RPMI8226 (cell line): ENCODE measurements around the gene PGBD2.

ENCODE experiments used
- DNase-seq: peaks from one replicate; pipeline ENCODE4 v3.0.0-alpha.2; 2015

Gene PGBD2

DNA sequence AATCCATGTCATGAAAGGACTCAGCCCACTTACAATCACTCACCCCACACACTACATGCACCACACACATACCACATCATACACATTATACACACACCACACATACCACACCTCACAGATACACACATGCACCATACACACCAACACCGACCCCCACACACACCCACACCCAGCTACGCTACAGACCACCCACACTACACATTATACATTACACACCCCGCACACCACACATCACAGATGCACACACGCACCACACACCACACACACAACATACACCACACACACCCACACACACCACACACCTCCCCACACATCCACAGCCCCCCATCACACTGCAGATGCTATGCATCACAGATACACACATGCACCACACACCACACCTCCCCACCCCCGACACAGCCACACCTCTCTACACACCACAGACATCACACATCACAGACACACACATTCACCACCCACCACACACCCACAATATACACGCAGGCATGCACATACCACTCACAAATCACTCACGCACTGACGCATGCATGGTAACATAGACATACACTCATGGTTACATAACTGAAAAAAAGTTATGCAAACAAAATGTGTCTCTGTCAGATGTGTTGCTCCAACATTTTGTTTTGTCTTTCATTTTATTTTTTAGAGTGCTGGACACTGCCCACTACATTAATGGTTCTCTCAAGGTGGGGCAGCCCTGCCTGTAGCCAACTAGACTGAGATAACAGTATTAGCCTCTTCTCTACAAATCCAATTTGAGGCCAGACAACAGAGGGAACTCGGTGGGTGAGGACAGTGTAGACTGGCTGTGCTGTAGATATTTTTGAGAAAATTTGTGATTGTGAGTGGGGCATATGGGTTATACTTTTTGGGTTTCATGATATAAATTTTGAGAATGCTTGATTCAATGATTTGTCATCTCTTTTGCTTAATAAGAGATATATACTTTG lies 15.2 kb upstream of the PGBD2 start:
- DNase-seq = no peak

DNA sequence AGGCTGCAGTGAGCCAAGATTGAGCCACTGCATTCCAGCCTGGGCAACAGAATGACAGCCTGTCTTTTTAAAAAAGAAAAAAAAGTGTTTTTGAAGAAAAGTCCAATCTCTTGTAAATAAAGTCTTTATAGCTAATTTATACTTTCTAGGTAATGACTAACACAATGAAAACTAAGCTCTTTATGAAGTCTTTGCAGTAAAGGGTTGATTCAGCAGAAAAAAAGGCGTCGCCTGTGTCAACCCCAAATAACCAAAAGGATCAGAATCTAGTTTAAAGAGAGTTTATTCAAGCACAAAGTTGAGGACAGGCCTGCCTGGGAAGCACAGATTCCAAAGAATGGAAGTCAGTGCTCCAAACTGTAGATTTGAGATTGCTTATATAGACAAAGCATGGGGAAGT lies 14.3 kb upstream of the PGBD2 start:
- no peak for DNase-seq

DNA sequence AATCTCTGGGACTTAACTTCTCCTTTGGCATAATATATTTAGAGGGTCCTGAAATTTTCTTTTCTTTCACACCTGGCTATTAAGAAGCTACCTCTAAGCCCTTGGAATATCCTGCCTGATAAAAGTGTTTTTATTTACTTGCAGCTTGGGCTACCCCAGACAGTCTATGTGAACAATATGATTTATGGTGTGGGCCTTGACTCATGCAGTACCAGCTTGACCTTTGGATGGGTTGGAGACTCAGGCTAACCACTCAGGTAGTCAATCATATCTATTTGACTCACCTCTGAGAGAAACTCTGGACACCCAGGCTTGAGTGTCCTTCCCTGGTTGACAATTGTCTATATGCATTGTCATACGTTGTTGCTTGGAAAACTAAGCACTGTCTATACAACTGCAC lies 13.4 kb upstream of the PGBD2 start:
- no peak for DNase-seq

DNA sequence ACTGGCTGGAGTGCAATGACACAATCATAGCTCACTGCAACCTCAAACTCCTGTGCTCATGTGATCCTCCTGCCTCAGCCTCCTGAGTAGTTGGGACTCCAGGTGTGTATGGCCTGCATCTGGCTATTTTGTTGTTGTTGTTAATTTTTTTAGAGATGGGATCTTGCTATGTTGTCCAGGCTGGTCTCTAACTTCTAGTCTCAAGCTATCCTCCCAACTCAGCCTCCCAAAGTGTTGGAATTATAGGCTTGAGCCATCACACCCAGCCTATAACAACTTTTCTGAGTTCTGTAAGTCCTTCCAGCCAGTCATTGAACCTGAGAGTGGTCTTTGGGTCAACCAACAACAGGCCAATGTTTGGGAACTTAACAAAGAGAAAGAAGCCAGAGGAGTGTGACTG lies 11.2 kb upstream of the PGBD2 start:
- no peak for DNase-seq

DNA sequence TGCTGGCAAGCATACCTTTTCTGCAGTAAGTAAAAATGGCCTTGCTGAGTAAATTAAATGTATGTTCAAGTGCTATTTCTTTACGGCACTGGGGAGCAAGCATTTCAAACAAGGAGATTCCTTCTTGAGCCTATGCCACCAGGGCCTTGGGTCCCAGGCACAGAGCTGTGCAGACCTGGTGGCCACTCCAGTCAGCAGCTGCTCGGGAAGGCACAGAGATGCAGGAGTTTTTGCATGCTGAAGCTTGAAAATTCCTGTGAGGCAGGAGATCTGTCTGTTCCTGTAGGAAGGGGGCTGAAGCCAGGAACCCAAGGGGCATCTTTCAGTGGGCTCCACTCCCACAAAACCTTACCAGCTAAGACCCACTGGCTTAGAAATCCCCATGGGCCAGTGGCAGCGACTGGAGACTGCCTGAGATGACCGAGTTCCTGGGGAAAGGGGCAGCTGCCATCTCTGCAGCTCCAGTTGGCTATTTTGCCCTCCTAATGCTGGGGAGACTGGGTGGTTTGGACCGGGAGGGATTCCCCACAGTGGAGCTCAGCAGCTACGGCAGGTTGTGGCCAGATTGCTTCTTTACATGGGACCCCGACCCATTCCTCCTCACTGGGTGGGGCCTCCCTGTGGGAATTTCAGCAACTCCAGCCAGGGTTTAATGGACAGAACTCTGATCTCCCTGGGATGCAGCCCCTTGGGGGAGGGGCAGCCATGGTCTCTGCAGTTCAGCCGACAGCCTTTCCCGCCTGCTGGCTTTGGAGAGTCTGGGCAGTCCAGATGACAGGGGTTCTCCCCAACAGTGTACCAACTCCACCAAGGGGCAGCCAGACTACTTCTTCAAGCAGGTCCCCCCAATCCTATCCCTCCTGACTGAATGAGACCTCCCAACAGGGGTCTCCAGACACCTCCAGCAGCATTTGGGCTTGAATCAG lies 8.4 kb upstream of the PGBD2 start:
- no peak for DNase-seq

DNA sequence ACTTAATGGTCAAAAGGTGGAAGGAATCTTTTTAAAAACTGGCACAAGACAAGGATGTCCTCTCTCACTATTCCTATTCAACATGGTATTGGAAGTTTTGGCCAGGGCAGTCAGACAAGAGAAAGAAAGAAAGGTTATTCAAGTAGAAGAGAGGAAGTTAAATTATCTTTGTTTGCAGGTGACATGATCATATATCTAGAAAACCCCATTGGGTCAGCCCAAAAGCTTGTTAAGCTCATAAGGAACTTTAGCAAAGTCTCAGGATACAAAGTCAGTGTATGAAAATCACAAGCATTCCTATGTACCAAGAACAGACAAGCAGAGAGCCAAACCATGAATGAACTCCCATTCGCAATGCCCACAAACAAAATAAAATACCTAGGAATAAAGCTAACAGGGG lies 5.4 kb upstream of the PGBD2 start:
- DNase-seq = no peak

DNA sequence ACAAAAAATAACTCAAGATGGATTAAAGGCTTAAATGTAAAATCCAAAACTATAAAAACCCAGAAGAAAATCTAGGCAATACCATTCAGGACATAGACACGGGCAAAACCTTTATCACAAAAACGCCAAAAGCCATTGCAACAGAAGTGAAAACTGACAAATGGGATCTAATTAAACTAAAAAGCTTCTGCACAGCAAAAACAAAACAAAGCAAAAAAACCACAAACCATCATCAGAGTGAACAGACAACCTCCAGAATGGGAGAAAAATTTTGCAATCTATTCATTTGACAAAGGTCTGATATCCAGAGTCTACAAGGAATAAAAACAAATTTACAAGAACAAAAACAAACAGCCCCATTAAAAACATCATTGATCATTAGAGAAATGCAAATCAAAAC lies 4.5 kb upstream of the PGBD2 start:
- no peak for DNase-seq

DNA sequence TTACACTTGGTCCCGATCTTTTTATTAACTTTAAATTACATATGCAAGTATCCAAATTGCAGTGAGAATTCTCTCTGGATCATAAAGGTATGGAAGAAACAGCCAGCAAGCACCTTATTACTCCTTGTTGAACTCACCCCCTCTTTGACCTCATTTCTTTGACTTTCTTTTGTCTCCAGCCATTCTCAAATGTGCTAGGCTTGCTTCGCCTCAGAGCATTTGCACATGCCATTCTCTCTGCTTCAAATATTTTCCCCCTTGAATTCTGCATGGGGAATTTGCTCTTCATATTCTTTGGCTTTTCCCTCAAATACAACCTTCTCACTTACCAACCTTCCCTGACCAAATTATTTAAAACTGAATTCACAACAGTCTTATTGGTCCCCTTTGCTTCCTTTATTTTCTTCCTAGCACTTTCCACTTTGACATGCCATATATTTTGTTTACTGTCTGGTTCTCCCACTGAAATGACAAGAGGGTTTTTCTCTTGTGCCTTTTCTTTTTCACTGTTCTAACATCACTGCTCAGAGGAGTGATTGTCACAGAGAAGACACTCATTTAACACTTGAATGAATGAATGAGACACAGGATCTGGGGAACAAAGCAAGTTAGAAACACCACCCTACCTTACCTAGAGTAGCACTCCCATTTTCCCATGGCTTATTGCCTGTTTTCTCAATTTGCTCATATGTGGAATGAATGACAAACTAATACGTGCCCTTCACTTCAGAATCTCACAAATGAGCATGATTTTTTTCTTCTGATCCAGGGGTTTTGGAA lies 1.4 kb upstream of the PGBD2 start:
- no peak for DNase-seq

DNA sequence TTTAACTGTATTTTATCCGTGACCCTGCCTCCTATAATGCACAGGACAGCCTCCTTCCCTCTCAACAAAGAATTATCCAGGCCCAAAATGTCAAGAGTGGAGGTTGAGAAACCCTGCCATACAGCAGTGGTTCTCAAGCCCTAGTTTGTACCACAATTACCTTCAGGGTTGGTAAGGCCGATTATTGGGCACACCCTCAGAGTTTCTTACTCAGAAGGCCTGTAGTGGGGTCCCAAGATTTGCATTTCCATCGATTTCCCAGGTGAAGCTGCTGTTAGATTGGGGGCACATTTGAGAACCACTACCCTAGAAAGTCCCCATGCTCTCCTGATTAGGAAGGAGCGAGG lies 400 bp upstream of the PGBD2 start:
- DNase-seq = no peak

DNA sequence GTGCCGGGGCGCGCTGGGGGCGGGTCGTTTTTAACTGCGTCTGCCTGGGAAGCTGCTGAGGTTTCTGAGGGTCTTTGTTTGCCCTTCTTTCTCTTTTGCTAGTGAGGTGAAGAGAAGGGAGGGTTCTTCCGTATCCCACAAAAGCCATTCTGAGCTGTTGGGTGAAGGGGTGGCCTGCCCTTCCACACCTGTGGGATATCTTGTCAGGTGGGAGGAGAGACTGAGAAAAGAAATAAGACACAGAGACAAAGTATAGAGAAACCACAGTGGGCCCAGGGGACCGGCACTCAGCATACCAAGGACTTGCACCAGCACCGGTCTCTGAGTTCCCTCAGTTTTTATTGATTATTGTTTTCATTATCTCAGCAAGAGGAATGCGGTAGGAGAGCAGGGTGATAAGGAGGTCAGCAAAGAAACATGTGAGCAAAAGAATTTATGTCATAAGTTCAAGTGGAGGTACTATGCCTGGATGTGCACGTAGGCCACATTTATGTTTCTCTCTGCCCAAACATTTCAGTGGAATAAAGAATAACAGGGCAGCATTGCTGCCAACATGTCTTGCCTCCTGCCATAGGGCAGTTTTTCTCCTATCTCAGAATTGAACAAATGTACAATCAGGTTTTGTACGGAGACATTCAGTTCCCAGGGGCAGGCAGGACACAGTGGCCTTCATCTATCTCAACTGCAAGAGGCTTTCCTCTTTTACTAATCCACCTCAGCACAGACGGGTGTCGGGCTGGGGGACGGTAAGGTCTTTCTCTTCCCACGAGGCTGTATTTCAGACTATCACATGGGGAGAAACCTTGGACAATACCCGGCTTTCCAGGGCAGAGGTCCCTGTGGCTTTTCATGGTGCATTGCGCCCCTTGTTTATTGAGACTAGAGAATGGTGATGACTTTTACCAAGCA lies 972 bp downstream of the PGBD2 start:
- no peak for DNase-seq

DNA sequence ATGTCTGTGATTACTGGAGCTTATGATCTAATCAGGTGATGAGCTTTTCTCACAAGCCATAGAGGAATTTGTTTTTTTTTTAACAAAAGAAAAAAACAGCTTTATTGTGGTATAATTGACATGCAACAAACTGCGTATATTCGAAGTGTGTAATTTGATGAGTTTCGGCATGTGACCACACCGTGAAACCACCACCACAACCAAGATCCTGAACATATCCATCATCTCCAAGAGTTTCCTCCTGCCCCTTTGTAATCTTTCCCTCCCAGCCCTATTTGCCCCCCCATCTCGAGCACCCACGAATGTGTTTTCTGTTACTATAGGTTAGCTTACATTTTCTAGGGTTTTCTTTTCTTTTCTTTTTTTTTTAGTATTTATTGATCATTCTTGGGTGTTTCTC lies 4.7 kb downstream of the PGBD2 start:
- DNase-seq = peak; percentile 1

DNA sequence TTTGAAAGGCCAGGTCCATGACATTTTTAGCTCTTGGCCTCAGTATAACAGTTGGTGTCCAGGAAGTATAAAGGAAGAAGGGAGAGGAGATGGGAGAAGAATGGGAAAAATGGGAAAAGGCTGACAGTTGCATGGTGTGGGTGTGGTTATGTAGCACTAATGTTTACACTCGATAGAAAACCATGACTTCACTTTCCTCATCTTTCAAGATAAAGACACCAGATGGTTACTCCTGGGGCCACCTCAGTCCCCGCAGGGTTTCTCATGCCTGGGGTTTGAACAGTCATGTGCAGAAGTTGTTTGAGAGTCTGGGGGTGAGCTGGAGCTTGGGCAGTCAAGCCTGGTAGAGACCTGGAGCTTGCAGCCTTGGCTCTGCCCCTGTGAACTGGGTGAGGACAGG lies 7.9 kb downstream of the PGBD2 start:
- peak; percentile 1 for DNase-seq

DNA sequence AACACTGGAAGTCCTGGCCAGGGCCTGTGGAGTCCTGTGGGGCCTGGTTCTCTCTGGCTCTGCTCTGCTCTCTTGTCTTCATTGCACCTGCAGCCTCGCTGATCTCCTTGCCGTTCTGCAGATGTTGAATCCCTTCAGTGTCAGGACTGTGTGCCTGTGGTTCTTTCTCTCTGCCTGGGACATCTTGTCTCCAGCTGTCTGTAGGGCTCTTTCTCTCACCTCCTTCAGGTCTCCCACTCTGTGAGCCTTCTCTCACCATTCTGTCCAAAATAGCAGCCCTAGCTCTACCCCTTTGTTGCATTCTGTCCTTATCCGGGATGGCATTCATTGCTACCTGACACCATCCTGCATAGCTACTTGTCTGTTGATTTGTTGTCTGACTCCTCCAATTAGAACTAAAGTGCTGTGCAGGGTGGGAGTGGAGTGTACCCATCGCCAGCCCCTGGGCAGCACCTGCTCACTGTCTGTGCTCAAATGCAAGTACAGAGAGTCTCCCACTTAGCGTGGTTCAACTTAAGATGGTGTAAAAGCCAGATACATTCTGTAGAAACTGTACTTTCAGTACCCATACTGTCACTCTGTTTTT lies 8.9 kb downstream of the PGBD2 start:
- DNase-seq = peak; percentile 1

DNA sequence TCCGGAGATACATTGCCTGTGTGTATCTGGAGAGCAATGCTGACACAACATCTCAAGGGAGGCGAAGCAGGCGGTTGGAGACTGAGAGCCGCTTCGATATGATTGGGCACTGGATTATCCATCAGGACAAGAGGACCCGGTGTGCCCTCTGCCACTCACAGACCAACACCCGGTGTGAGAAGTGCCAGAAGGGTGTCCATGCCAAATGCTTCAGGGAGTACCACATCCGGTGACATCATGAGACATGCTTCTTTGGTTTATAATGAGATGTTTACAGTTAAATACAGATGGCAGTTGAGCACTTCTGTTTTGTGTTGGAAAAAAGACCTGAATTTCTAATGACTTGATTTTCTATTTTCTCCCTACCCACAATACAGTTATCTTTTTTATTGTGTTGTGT lies 12.1 kb downstream of the PGBD2 start:
- peak; percentile 8 for DNase-seq

DNA sequence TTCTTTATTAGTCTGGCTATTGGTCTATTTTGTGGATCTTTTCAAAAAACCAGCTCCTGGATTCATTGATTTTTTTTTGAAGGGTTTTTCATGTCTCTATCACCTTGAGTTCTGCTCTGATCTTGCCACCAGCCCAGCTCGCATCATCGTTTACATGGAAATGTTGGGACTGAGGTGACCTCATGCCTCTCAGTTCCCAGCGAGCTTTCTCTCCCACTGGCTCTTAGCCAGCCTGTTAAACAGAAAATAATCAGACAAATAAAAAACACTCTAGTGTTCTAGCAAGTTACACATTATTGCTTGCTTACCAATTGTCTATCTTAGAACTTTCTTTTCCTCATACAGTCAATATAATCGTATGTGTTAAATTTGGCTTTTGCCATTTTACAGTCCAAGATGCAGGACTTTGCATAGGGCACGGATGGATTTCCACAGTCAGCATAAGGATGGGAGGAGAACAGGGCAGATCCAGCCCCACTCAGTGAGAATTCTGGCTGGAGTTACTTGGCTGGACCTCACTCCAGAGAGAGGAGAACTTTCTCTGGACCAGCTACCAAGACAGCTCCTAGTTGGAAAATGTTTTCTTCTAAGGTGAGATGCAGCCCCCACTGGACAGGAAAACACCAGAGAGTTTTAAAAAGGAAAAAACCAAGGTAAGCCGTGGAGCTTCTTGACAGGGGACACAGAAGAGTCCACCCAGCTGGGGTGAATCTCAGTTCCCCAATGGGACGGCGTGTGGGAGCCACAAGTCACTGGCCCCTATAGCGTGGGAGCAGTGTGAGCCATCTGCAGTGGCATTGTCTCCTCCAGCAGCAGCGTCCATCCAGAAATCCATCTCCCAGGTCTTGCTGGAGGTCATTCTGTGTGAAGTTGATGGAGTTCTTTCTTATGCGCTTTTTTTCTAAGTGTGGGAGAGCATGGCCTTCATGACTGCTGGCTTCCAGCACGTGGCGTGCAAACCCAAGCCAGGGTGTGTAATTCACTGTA lies 17.6 kb downstream of the PGBD2 start:
- peak; percentile 1 for DNase-seq

DNA sequence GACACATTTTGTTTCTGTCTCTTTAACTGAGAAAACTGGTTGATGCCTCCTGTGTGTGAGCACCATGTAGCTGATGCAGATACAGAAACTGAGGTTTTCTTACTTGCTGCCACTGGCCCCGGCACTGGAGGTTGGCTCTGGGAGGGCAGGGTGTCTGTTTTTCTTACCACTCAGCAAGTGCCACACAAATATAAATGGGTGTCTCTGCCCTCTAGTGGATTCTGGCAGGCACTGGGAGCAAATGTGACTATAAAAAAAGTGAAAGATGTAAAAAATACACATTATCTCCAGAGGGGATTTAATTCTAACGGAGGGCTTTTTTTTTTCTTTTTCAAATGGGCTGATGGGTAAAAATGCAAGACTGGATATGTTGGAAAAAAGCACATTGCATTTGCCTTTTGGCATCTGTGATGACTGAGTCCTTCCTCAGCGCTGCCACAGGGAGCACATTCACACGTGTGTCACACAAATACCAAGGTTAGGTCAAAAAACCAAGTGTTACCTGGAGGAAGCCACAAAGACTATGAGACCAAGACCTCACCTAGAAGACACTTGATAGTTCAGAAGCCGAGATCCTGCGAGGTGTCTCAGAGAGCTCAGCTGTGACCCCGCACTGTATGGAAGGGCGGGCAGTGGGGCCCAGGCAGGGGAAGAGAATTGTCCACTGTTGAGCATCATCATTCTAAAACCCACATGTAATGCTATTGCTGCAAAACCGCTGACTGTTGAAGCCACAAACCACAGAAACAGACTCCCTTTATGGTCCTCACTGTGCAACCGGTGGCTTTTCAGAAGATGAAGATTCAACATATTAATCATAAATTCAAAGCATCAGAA lies 18.9 kb downstream of the PGBD2 start:
- DNase-seq = peak; percentile 83

DNA sequence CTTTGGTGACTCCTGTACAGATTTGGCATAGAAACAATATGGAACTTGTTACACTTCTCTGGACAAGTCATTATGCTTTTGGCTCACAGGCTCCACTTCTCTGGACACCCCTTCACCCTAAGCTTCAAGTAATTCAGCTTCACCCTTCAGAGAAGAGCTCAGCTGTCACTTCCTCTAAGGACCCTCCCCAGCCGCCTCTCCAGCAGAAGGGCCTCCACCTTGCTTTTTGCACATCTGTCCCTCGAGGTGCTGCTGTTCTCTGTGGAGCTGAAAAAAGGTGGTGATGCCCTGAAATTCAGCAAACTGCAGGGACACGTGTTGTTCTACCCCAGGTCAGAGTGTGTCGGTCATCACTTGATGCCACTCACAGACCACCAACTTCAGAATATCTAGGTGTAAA lies 19.8 kb downstream of the PGBD2 start:
- DNase-seq = peak; percentile 1

DNA sequence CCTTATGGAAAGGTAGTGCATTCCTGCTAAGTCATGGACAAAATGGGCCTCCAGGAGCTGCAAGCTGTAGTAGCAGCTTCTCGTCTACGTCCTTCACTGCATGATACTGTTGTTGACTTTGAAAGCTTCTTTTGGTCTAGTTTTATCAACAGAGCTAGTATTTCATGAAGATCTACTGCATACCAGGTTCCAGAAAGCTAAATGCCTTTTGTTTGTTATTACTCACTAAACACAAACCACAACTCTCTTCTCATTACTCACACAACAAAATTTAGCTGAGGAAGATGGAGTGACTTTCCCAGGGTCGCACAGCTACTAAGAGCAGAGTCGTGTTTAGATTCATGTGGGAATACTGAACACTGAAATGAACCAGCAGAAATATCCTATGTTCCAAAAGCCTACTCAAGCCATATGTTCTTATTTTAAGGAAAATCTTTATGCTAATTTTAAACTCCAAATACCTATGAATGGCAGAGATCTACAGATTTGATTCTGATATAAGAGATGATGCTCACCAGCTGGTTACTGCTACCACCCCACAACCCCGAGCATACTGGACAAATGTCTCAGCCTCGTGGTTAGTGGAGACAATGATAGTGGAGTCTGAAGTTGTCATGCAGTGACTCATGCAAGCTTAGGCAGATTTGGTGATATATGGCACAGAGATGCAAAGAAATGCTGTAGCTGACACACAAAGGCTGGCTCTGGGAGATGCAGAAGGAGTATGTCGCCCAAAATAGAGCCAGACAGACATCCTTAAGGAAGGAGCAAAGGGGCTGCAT lies 20.6 kb downstream of the PGBD2 start:
- DNase-seq = peak; percentile 0

DNA sequence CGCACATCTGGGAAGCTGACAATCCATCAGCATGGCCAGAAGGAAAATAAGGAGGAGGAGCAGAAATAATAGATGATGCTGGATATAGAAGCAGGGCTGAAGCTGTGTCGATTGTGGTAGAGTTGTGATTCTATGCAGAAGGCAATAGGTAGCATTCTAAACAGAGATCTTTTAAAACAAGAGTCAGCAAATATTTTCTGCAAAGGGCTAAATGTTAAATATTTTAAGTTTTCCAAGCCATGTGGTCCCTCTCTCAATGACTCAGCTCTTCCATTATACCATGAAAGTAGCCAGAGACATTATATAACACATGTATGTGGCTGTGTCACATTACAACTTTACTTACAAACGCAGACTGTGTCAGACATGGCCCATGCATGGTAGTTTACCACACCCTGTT lies 21.2 kb downstream of the PGBD2 start:
- peak; percentile 1 for DNase-seq
